SK-N-SH (cell line): ENCODE data around the gene ABCA7. TPM values are rescaled to one million over a fixed set of nuclear protein-coding genes. Genes with fewer than 3 reads are reported as not detected.

Experiments used
- CTCF ChIA-PET: fragments of 300-600, 350-600 bp; formaldehyde crosslinking; extraction: SDS; loops from one replicate; lab custom pipeline; 2021; lab: Yijun Ruan, JAX
- POLR2A ChIA-PET: fragments of 350-600 bp; sonication (Branson Sonifier 250); formaldehyde crosslinking; extraction: SDS; loops from one replicate; lab custom pipeline; 2020; ENCODE audit warnings: antibody characterized with exemption, inconsistent platforms; lab: Yijun Ruan, JAX
- DNase-seq: peaks from one replicate; pipeline ENCODE4 v3.0.0; 2012
- H2AFZ ChIP-seq: fragments of 200-600 bp; sonication (generic); 2 replicates; pipeline ENCODE4 v1.8.1; 2016; ENCODE audit warnings: antibody characterized with exemption, mild to moderate bottlenecking, low read depth
- H3F3A ChIP-seq: fragments of 200-600 bp; sonication (generic); replicated peaks from 2 replicates; pipeline ENCODE3; 2016; ENCODE audit warnings: antibody characterized with exemption, mild to moderate bottlenecking; ENCODE audit not compliant: insufficient read depth
- H3K27ac ChIP-seq, 2 experiments: fragments of 200-500 bp in 1 of 2; fragments of 200-600 bp in 1 of 2; sonication (Bioruptor generic) in 1 of 2; sonication (generic), shearing (Covaris generic) in 1 of 2; 2 replicates each; pipeline versions ENCODE4 v1.5.1 to v1.6.1; 2014 to 2016; ENCODE audit warnings: low read depth in 2 of 2, inconsistent platforms in 1 of 2, low read length in 1 of 2, mild to moderate bottlenecking in 1 of 2, mixed read lengths in 1 of 2
- H3K27me3 ChIP-seq: fragments of 200-600 bp; sonication (generic), shearing (Covaris generic); 2 replicates; pipeline ENCODE4 v1.6.1; 2016; ENCODE audit warnings: mixed run types; ENCODE audit not compliant: insufficient read depth
- H3K36me3 ChIP-seq, 2 experiments: fragments of 200-500 bp in 1 of 2; fragments of 200-600 bp in 1 of 2; sonication (Bioruptor generic) in 1 of 2; sonication (generic) in 1 of 2; replicated peaks in 1 of 2; 2 replicates each; pipeline versions ENCODE3 to v1.5.1; 2014 to 2016; ENCODE audit warnings: low read length in 1 of 2, mild to moderate bottlenecking in 1 of 2; ENCODE audit not compliant: insufficient read depth in 2 of 2, control insufficient read depth in 1 of 2
- H3K4me1 ChIP-seq, 2 experiments: fragments of 200-500 bp in 1 of 2; fragments of 200-600 bp in 1 of 2; sonication (Bioruptor generic) in 1 of 2; sonication (generic), shearing (Covaris generic) in 1 of 2; 2 replicates each; pipeline versions ENCODE4 v1.5.1 to v1.6.1; 2014 to 2016; ENCODE audit warnings: low read depth in 1 of 2, low read length in 1 of 2, mixed run types in 1 of 2; ENCODE audit not compliant: insufficient read depth in 2 of 2, control insufficient read depth in 1 of 2
- H3K4me2 ChIP-seq: fragments of 200-600 bp; sonication (generic), shearing (Covaris generic); 2 replicates; pipeline ENCODE4 v1.6.1; 2017; ENCODE audit warnings: mixed run types
- H3K4me3 ChIP-seq, 2 experiments: fragments of 200-500 bp in 1 of 2; fragments of 200-600 bp in 1 of 2; sonication (Bioruptor generic) in 1 of 2; sonication (generic), shearing (Covaris generic) in 1 of 2; 2 replicates each; pipeline versions ENCODE4 v1.5.1 to v1.8.1; 2014 to 2016; ENCODE audit warnings: low read depth in 2 of 2, inconsistent platforms in 1 of 2, low read length in 1 of 2, mild to moderate bottlenecking in 1 of 2, mixed read lengths in 1 of 2, moderate library complexity in 1 of 2
- H3K79me2 ChIP-seq: fragments of 200-600 bp; sonication (generic); 2 replicates; pipeline ENCODE4 v1.8.1; 2017; ENCODE audit warnings: mild to moderate bottlenecking; ENCODE audit not compliant: insufficient read depth
- H3K9ac ChIP-seq: fragments of 200-600 bp; sonication (generic); 2 replicates; pipeline ENCODE4 v1.6.1; 2017; ENCODE audit warnings: mixed run types
- H3K9me2 ChIP-seq: fragments of 200-600 bp; sonication (generic); 2 replicates; pipeline ENCODE4 v1.6.1; 2017; ENCODE audit warnings: mixed run types
- H3K9me3 ChIP-seq: fragments of 200-600 bp; sonication (generic); 2 replicates; pipeline ENCODE4 v1.6.1; 2017; ENCODE audit warnings: mixed run types, mild to moderate bottlenecking, moderate library complexity
- H4K20me1 ChIP-seq: fragments of 200-600 bp; sonication (generic); 2 replicates; pipeline ENCODE4 v1.6.1; 2017; ENCODE audit warnings: mild to moderate bottlenecking, mixed run types; ENCODE audit not compliant: insufficient read depth
- CHD2 ChIP-seq: fragments of 150-350 bp; IDR thresholded peaks from 2 replicates; pipeline ENCODE4 v1.6.1; 2018; ENCODE audit warnings: low read length; ENCODE audit not compliant: partially characterized antibody
- ELF1 ChIP-seq: IDR thresholded peaks from 2 replicates; pipeline ENCODE4 v1.4.0; 2012
- EZH2phosphoT487 ChIP-seq: fragments of 200-600 bp; sonication (generic); IDR thresholded peaks from 2 replicates; pipeline ENCODE4 v1.6.1; 2017; ENCODE audit warnings: low read depth, mixed run types, mild to moderate bottlenecking, antibody characterized with exemption, moderate library complexity, borderline replicate concordance
- FOXJ3 ChIP-seq: sonication (generic); formaldehyde crosslinking; IDR thresholded peaks from 2 replicates; pipeline ENCODE4 v1.5.1; 2020; ENCODE audit warnings: mild to moderate bottlenecking, missing genetic modification reagents
- FOXM1 ChIP-seq: IDR thresholded peaks from 2 replicates; pipeline ENCODE4 v1.4.0; 2012; ENCODE audit warnings: low read depth, mild to moderate bottlenecking
- GATA2 ChIP-seq: sonication (generic); formaldehyde crosslinking; IDR thresholded peaks from 2 replicates; pipeline ENCODE4 v1.5.0; 2020; ENCODE audit warnings: mild to moderate bottlenecking, missing genetic modification reagents
- IRF3 ChIP-seq: fragments of 150-350 bp; IDR thresholded peaks from 2 replicates; pipeline ENCODE4 v1.6.1; 2016; ENCODE audit warnings: mild to moderate bottlenecking, low read depth, low read length
- JUND ChIP-seq: IDR thresholded peaks from 2 replicates; pipeline ENCODE4 v1.4.0; 2012
- MAX ChIP-seq: IDR thresholded peaks from 2 replicates; pipeline ENCODE4 v1.4.0; 2012; ENCODE audit warnings: low read depth
- MXI1 ChIP-seq: IDR thresholded peaks from 2 replicates; pipeline ENCODE4 v1.6.1; 2012; ENCODE audit warnings: mild to moderate bottlenecking, low read depth, low read length, improper control_type of control experiment
- NRF1 ChIP-seq: IDR thresholded peaks from 2 replicates; pipeline ENCODE4 v1.6.1; 2012; ENCODE audit warnings: low read depth, mild to moderate bottlenecking, low read length
- POLR2AphosphoS5 ChIP-seq: IDR thresholded peaks from 2 replicates; pipeline ENCODE4 v1.6.1; 2012; ENCODE audit warnings: low read depth, low read length
- RAD21 ChIP-seq: IDR thresholded peaks from 2 replicates; pipeline ENCODE4 v1.6.1; 2012; ENCODE audit warnings: mild to moderate bottlenecking, low read length
- RFX5 ChIP-seq: IDR thresholded peaks from 2 replicates; pipeline ENCODE4 v1.6.1; 2012; ENCODE audit warnings: mild to moderate bottlenecking, improper control_type of control experiment, low read length
- RXRA ChIP-seq: IDR thresholded peaks from 2 replicates; pipeline ENCODE4 v1.4.0; 2012; ENCODE audit warnings: low read depth, mild to moderate bottlenecking, borderline replicate concordance
- TEAD4 ChIP-seq: IDR thresholded peaks from 2 replicates; pipeline ENCODE4 v1.4.0; 2012; ENCODE audit warnings: mild to moderate bottlenecking, borderline replicate concordance; ENCODE audit not compliant: insufficient read depth
- YY1 ChIP-seq: IDR thresholded peaks from 2 replicates; pipeline ENCODE4 v1.4.0; 2012; ENCODE audit warnings: low read depth, mild to moderate bottlenecking
- WGBS: methylation state at CpG from one replicate; pipeline ENCODE4 v1.1.6; 2017; ENCODE audit warnings: low lambda C conversion rate; 5-methylcytosine and 5-hydroxymethylcytosine counted together
- polyA plus RNA-seq, 3 experiments: library from polyadenylated mRNA; depleted of rRNA; stranded (reverse); fragments of >200 nt; gene quantifications; 2 replicates each; pipeline ENCODE4 v1.2.3, GENCODE V29; 2012

ABCA7 gene
- polyA plus RNA-seq, 1 of the 3 experiments (the other 2 are of a cell fraction): 7.8 TPM

- no peak for TF ChIP-seq MXI1
- no peak for TF ChIP-seq GATA2 (CRISPR knock-in tag)
- TF ChIP-seq NRF1: no peak
- no peak for TF ChIP-seq RAD21
Observed at GRCh38 chr19:993361-993830, 46.5 kb upstream of the ABCA7 start (continued).

GRCh38 chr19:993831-994393, 46.0 kb upstream of the ABCA7 start:
- CTCF ChIA-PET: no interaction called here
- H3K9me2 ChIP-seq: no peaks in the 10 kb centered on the region

GRCh38 chr19:994516-994915, 45.4 kb upstream of the ABCA7 start:
- no peaks in the 10 kb centered on the region for H3K9me2 ChIP-seq
- 95% methylated on average over 10 of the region's 18 CpGs for WGBS
- no peak overlapping the region for H3K4me3 ChIP-seq
- H3K9ac ChIP-seq: no peak overlapping the region
- H2AFZ ChIP-seq: no peak overlapping the region
- H3K4me1 ChIP-seq: peaks cover 0 to 9% of the 10 kb centered on the region in 2 experiments; a peak in 1 of 4 replicates
- 0 out of 2 replicates have a peak, but pooled peaks cover 6% of the 10 kb centered on the region for H4K20me1 ChIP-seq
- ChIA-PET CTCF (interaction anchor here (0.6 to 3.2 kb wide), 4 partner anchors 9 to 75 kb away, joined by 3 to 18 read pairs (median 10); partner anchors contain the start of gene WDR18), POLR2A (interaction anchor here (3.9 kb wide), 1 partner anchor 10 kb away, joined by 23 read pairs; the partner anchor contains the start of gene WDR18)
- H3F3A ChIP-seq: peaks cover 7% of the 10 kb centered on the region
- no peaks in the 10 kb centered on the region for H3K9me3 ChIP-seq
- DNase-seq: no peak
- TF ChIP-seq MAX (no peak), POLR2AphosphoS5 (no peak), RFX5 (no peak), JUND (no peak), FOXM1 (no peak), RXRA (no peak), IRF3 (no peak), FOXJ3 (CRISPR knock-in tag) (no peak), ELF1 (no peak), CHD2 (no peak), GATA2 (CRISPR knock-in tag) (no peak), YY1 (no peak), RAD21 (no peak)
- no peaks in the 10 kb centered on the region for H3K79me2 ChIP-seq
- no peak overlapping the region for H3K27ac ChIP-seq
- peaks cover 0 to 34% of the 10 kb centered on the region in 2 experiments for H3K36me3 ChIP-seq
- peaks cover 34% of the 10 kb centered on the region; the same call in 1 of the 2 replicates for H3K27me3 ChIP-seq
- H3K4me2 ChIP-seq: no peak overlapping the region

More at GRCh38 chr19:993831-994393, 46.0 kb upstream of the ABCA7 start:
- Histone ChIP-seq H3K27me3 (peaks cover 28% of the 10 kb centered on the region; the same call in 1 of the 2 replicates), H3K9me3 (no peaks in the 10 kb centered on the region), H3K36me3 (peaks cover 0 to 34% of the 10 kb centered on the region in 2 experiments), H3F3A (peaks cover 7% of the 10 kb centered on the region), H3K4me3 (no peak overlapping the region), H3K9ac (no peak overlapping the region), H4K20me1 (0 out of 2 replicates have a peak, but pooled peaks cover 6% of the 10 kb centered on the region), H3K79me2 (no peaks in the 10 kb centered on the region), H3K4me1 (peaks cover 0 to 9% of the 10 kb centered on the region in 2 experiments; a peak in 1 of 4 replicates), H3K4me2 (no peak overlapping the region), H2AFZ (no peak overlapping the region), H3K27ac (no peak overlapping the region)
- TF ChIP-seq TEAD4 (no peak), ELF1 (no peak), MXI1 (no peak), EZH2phosphoT487 (no peak)
- no peak for DNase-seq
- 83% methylated on average over 20 of the region's 43 CpGs for WGBS
- POLR2A ChIA-PET: no interaction called here
